ENCODE data around the gene APMAP.

DNA sequence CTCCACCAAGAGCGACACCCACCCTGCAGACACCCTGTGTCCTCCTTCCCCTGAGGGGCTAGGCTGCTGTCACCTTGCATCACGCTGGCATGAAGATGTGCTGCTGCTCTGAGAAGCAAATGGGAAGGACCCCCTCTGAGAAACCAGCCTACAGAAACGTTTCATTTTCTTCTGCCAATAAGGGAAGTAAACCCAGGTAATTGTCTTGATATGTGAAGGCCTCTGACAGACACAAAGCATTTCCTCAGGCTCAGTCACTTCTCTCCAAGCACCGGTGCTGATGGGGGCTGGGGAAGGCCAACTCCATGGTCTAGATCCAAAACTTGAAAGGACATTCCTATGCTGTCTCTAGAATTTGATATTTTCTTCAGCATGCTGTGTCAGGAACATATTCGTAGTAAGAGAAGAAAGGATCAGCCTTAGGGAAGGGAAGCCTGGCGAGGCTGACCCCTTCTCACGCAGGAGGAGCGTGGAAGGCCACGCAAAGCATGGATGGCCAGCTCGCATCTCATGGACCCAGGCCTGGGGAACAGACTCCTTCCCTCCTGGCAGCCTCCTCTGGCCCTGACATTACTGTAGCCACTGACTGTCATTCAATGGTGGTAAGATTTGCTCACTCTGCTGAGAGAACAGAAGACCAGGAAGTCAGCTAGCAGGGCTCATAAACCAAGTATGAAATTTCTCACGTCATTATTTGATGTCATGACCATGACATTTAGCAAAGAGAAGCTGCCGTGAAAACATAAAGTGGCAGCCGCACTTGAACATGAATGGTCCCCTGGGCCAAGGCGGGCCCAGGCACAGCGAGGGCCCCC, 44.9 kb upstream of the APMAP start:
- TF ChIP-seq MAX (IDR thresholded peaks at IDR 0.05), result no peak
- TF ChIP-seq NFIC (IDR thresholded peaks at IDR 0.05), result no peak
- TF ChIP-seq RAD21 (IDR thresholded peaks at IDR 0.05; ENCODE audit: low read depth), result no peak
- TF ChIP-seq TCF12 (IDR thresholded peaks at IDR 0.05; ENCODE audit: low read depth), result no peak

Data from Ishikawa (cell line).